Keratinocyte (primary cell): ENCODE measurements around the gene NEAT1.

Experiments
- CTCF ChIP-seq, 3 experiments: IDR thresholded peaks in 1 of 3; conservative IDR thresholded peaks in 1 of 3; optimal IDR thresholded peaks in 1 of 3; 2 replicates in 2 of 3; 3 replicates in 1 of 3; pipeline versions ENCODE3 to v1.5.1; 2011; ENCODE audit warnings: low read length in 3 of 3, mild to moderate bottlenecking in 3 of 3, moderate library complexity in 2 of 3, control low read depth in 1 of 3, inconsistent platforms in 1 of 3; ENCODE audit not compliant: insufficient read depth in 2 of 3; ENCODE audit errors: extremely low read depth in 1 of 3
- EZH2 ChIP-seq: IDR thresholded peaks from one replicate; pipeline ENCODE4 v1.6.1; 2012; ENCODE audit warnings: inconsistent platforms, mild to moderate bottlenecking, low read length, moderate library complexity

GRCh38 chr11:65491163-65491465 lies 68.5 kb downstream of the NEAT1 start:
- TF ChIP-seq CTCF (optimal IDR thresholded peaks at IDR 0.05 in 1 of 3, IDR thresholded peaks at IDR 0.05 in 1 of 3, conservative IDR thresholded peaks at IDR 0.05 in 1 of 3; ENCODE audit: extremely low read depth in 1 of 3, insufficient read depth in 2 of 3, low read length in 3 of 3) (no peak), EZH2 (no peak)
